Mucosa of gallbladder (tissue), 1 donor: ENCODE data around the gene PBXIP1. TPM values are rescaled to one million over a fixed set of nuclear protein-coding genes. Genes with fewer than 3 reads are reported as not detected.

ENCODE experiments used
- DNase-seq: peaks from one replicate; pipeline ENCODE4 v3.0.0-alpha.2; 2020; ENCODE audit warnings: low spot score
- total RNA-seq: library from RNA; stranded (reverse); gene quantifications from one replicate; pipeline ENCODE4 v1.2.1, GENCODE V29; 2021
- donor health status: DM: no; HTN: no; CAD: no.

PBXIP1 gene
- total RNA-seq, 1 donor from 2014 or later: 208 TPM

- peak; percentile 97 for DNase-seq
Measured at GRCh38 chr1:154973344-154974101, 17.6 kb upstream of the PBXIP1 start.

DNA sequence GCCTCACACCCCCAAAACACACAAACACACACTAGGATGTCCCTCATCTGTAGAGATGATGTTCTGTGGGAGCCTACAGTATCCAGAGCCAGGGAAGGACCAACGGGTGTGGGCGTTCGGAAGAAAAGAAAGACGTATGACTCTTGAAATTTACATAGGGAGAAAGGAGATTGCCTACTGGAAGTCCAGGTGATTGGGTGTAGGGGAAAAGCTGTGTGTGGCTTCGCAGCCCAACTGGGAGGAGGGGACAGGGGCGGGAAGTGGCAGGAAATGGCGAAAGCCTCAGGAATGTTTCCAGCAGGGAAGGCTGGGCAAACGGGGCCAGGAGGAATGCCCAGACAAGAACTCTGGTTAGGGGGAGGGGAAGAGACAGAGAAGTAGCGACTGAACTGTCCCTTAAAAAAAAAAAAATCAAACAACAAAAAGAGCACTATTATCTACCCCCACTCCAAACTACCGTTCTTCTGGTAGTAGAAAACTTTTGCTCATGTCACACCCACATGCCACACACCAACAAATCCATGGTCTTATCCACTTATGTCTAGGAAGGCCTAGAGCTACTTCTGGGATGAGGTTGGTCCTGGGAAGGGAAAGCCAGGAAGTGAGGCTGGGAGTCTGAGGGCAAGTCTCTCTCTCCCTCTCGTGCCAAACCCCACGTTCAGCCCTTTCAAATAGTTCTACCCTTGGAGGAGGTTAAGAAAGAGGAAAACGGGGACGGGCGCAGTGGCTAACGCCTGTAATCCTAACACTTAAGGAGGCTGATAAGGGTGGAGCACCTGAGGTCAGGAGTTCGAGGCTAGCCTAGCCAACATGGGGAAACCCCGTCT is 16.8 kb upstream of the PBXIP1 start:
- peak; percentile 58 for DNase-seq

- DNase-seq: no peak
Measured at GRCh38 chr1:154972213-154972516, 16.3 kb upstream of the PBXIP1 start.

DNA sequence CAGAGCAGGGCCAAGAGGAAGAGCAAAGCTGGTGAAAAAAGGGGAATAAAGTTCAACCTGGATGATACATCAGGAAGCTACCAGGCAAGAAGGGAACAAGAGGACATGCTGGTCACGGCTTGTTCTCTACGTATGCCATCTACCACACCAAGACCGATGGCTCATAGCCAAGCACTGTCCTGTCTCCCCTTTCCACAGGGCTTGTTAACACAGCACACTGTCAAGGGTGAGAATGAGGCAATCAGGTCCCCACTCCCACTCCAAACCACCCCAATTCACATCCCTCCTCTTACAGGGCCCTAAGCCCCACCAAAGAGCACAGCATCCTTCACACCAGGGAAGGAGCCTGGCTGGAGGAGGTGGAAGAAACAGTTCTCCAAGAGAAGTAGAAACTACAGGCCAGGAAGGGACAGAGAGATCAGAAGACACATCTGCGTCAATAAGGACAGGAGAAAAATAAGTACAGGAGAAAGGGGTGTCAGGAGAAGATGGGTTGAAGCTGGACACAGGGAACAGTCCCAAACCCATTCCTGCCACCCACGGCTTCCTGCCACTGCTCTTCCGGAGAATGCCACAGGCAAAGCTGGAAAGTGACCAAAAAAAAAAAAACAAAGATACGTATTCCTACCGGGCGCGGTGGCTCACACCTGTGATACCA is 15.6 kb upstream of the PBXIP1 start:
- DNase-seq: peak; percentile 50

DNA sequence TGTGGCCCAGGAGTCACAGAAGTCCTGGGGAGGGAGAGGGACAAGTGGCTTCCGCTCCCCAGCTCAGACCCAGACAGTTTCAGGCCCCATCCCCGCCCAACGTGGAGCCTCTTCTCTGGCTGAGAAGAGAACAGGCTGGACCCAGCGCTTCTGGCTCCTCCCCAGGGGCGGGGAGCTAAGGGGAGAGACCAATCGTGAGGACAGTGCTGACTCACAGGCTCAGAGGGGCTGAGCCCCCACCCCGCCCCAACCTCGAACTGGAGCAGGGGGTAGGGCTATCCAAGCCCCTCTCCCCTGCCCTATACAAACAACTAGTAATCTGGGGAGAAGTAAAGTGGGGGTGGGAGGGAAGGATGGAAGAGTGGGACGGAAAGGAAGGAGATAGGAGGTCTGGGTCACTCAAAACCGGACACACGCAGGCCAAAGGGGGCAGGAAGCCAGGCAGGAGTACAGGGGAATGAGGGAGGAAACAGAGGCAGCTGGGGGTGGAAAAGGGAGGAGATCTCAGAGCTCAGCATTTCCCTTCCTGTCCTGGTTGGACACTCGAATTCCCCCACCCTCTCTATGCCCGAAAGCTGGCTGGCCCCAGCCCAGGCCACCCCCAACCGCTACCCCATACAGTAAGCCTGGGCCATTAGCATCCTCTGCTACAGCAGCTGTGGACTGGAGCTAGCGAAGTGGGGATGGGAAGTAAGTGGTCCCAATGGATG is 14.9 kb upstream of the PBXIP1 start, which contains the start of gene SHC1:
TSS of gene SHC1 (minus strand) at position 117 of the 710 bp plus-strand sequence. CDS start 221 bp downstream, outside the sequence.
- peak; percentile 90 for DNase-seq

GRCh38 chr1:154969860-154970452 is 14.1 kb upstream of the PBXIP1 start:
- no peak for DNase-seq

GRCh38 chr1:154969246-154969645 is 13.3 kb upstream of the PBXIP1 start:
- no peak for DNase-seq

- DNase-seq: no peak
Measured at GRCh38 chr1:154968731-154969130, 12.8 kb upstream of the PBXIP1 start.

GRCh38 chr1:154967331-154967950 is 11.5 kb upstream of the PBXIP1 start:
- no peak for DNase-seq

DNA sequence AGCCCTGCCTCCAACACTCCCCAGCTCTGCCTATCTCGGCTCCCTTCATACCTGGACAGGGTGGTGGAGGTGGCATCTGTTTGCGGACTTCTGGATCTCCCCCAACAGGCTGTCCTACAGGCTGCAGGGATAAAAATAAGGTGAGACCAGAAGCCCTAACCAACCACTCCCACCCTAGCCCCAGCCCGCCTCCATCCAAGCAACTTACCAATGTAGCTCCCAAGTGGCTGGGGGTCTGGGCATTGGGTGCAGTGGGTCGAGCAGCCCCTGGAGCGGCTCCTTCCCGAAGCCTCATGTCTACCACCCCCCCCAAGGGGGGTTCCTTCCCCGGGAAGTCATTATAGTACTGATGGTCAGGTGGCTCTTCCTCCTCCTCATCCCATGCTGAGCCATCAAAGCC is 10.2 kb upstream of the PBXIP1 start:
- no peak for DNase-seq

DNA sequence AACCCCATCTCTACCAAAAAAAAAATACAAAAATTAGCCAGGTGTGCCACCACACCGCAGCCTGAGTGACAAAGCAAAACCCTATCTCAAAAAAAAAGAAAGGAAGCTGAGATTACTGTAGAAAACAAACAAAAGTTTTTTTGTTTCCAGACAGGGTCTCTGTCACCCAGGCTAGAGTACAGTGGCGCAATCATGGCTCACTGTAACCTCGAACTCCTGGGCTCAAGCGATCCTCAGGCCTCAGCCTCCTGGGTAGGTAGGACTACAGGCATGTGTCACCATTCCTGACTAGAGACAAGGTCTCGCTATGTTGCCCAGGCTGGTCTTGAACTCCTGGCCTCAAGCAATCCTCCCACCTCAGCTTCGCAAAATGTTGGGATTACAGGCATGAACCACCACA is 8.5 kb upstream of the PBXIP1 start:
- DNase-seq: no peak

DNA sequence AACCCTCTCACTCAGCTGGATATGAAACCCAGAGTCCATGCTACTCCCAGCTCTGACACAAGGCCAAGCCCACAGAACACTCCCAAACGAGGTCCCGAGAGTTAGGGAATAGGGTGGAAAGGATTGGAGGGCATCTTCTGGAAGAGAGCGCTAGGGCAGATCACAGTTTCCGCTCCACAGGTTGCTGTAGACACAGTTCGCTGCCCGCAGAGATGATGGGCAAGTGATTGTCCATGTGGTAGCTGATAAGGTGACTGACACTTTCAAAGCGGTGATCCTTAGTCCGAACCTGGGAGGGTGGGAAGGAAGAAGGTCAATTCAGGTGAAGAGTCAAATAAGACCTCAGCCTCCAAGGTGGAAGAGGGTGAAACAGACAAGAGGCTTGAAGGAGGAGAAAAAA is 7.7 kb upstream of the PBXIP1 start:
- no peak for DNase-seq

- no peak for DNase-seq
Measured at GRCh38 chr1:154962795-154963330, 7.0 kb upstream of the PBXIP1 start.

- no peak for DNase-seq
Measured at GRCh38 chr1:154962156-154962749, 6.4 kb upstream of the PBXIP1 start.

DNA sequence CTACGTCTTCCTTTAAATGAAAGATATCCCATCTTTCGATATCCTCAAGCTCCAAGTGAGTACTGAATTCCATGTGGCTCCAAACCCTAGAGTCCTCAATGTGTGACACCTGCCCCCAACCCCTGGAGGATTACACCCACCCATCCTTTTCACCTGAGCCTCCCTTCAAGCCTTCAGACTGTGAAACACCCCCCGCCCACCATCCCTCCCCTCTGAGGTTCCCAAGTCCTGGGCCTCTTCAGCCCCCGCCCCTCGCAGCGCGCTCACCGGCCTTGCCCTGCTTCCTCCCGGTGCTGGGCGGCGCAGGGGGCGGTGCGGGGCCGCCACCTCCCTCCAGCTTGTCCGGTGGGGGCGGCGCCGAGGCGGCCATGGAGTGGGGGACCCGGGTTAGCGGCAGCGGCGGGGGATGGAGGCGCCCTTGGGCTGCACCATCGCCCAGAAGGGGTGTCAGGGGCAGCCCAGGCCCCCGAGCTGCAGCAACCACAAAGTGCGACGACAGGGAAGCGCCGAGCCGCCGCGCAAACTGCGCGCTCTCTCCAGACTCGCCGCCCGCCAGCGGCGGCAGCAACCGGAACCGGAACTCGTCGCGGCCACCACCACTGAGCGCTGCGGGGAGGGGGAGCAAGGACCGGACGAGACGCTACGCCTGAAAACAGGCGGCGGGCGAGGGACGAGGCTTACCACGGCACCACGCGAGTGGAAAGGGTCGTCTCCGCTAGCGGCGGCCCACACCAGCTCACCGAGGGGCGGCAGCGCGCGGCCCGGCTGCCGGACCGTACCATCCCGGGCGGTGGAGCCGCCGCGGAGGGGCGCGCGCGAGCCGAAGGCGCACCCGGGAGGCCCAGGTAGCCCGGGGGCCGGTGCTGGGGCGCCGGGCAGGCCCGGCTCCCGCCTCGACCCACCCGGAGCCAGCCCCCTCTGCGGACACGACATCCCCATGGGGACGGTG is 5.6 kb upstream of the PBXIP1 start, which contains the start of gene PYGO2:
TSS of gene PYGO2 (minus strand) at position 576 of the 949 bp plus-strand sequence. CDS start at position 370, 206 bp downstream.
- peak; percentile 63 for DNase-seq

DNA sequence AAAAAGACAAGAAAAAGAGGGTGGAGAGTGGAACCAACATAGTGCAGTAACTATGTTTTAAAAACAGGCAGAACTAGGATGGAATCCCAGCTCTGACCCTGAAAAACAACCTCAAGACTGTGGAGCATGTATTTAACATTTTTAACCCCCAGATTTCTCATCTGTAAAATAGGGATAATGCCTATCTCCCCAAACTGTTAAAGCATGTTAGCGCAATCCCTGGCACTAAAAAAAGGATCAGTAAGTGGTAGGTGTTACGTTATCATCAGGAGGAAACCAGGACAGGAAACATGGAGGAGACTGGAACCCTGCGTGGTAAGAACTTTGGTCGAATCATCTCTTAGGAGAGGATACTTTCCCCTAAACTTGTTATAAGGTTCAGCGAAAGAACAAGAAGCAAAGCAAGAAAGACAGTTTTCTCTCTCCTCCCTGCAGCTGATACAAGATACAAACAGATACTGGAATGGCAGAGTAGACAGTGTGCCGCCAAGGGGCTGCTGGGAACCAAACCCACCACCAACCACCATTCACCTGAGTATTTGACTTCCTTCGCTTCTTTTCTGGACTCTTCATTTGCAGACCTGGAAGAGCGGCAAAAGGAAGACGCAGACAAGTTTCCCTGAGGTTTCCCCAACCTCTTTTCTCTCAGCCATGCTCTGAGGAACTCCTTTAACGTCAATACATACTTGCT is 4.7 kb upstream of the PBXIP1 start:
- DNase-seq: no peak

GRCh38 chr1:154959426-154959780 is 3.5 kb upstream of the PBXIP1 start:
- DNase-seq: no peak

DNA sequence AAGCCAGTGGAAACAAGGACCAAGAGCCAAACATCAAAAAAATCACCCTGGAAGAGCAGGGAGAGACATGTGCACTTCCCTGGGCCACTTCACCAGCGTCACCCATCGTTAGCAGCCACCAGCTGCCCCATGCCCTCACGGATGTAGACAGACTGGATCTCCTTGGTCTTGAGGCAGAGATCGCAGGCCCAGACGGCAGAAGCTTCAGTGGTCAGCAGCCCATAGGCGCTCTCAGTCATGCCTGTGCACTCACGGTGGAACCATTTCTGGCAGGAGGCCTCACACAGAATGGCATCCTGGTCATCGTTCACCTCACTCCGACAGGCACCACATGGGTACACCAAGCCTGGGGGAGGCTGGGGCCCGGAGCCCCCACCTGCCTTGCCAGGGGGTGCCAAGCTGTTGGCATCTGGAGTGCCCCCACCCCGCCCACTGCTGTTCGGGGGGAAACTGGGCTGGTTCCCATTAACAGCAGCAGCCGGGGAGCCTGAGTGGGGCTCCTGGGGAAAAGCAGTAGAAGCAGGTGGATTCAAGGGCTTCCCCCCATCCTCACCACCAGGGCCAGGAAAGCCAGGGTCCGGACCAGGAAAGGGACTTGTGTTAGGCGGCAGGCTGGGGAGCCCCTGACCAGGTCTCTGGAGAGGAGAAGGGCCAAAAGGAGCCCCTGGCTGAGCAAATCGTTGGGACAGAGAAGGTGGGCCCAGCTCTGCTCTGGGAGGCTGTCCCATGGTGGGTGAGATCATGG is 3.0 kb upstream of the PBXIP1 start:
- DNase-seq: no peak
